ENCODE results near the gene MT3.

DNA sequence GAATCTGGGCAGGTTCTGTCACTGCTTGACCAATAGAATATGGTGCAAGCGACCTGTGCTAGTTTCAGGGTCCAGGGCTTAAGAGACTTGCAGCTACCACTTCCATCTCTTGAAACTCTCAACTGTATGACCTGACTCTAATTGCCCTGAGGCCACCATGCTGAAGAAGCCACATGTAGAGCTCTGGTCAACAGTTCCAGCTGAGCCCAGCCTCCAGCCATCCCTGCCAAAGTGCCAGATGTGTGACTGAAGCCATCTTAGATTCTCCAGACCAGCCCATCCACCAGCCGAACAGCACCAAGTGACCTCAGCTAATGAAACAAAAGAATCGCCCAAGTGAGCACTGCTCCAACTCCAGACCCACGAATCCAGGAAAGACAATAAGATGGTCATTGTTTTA, 15.6 kb downstream of the MT3 start:
- TF ChIP-seq POLR2AphosphoS5 (IDR thresholded peaks at IDR 0.05; ENCODE audit: low read depth, low read length) (no peak), SIN3A (IDR thresholded peaks at IDR 0.05; ENCODE audit: borderline replicate concordance, insufficient read depth, low read length) (no peak), REST (IDR thresholded peaks at IDR 0.05; ENCODE audit: insufficient read depth in 1 of 2, low read depth in 2 of 2, low read length in 2 of 2) (no peak)

Data from PFSK-1 (cell line).